Measurements from ENCODE around the gene LRG1. TPM values are rescaled to one million over a fixed set of nuclear protein-coding genes. Genes with fewer than 3 reads are reported as not detected.

The LRG1 gene
- total RNA-seq, 1 donor from 2014 or later = 14.9 TPM

GRCh38 chr19:4515732-4516131 lies 24.1 kb downstream of the LRG1 start:
- no peaks in the 10 kb centered on the region for H3K36me3 ChIP-seq
- DNase-seq (no peak), ATAC-seq (no peak)
- TF ChIP-seq CTCF (IDR thresholded peaks at IDR 0.05) = no peak
- H3K9me3 ChIP-seq = no peaks in the 10 kb centered on the region
- peaks cover 8% of the 10 kb centered on the region for H3K27me3 ChIP-seq (ENCODE audit: low read depth)
- no peak overlapping the region for H3K4me3 ChIP-seq
- intact Hi-C loops (cut with DNase I) = no loop called here
- H3K4me1 ChIP-seq = peaks cover 3% of the 10 kb centered on the region
- H3K27ac ChIP-seq = no peak overlapping the region

- Histone ChIP-seq H3K27me3 (ENCODE audit: low read depth) (peaks cover 5% of the 10 kb centered on the region), H3K27ac (no peak overlapping the region), H3K4me3 (no peak overlapping the region), H3K9me3 (no peaks in the 10 kb centered on the region), H3K4me1 (no peaks in the 10 kb centered on the region), H3K36me3 (no peaks in the 10 kb centered on the region)
- peak in 1 of 2 donors; percentile 21 for ATAC-seq
- intact Hi-C loops (cut with DNase I) = no loop called here
- DNase-seq = no peak
- TF ChIP-seq CTCF (IDR thresholded peaks at IDR 0.05) = no peak
Measured at GRCh38 chr19:4513248-4513647, 26.6 kb downstream of the LRG1 start.

GRCh38 chr19:4512070-4512469 lies 27.8 kb downstream of the LRG1 start:
- no peak for TF ChIP-seq CTCF (IDR thresholded peaks at IDR 0.05)
- ATAC-seq (no peak), DNase-seq (no peak)

GRCh38 chr19:4511300-4512054 lies 28.4 kb downstream of the LRG1 start:
- no peak for TF ChIP-seq CTCF (IDR thresholded peaks at IDR 0.05)
- no peaks in the 10 kb centered on the region for H3K9me3 ChIP-seq

More at GRCh38 chr19:4512070-4512469, 27.8 kb downstream of the LRG1 start:
- Histone ChIP-seq H3K4me1 (no peaks in the 10 kb centered on the region), H3K36me3 (no peaks in the 10 kb centered on the region), H3K4me3 (no peak overlapping the region), H3K27me3 (ENCODE audit: low read depth) (no peaks in the 10 kb centered on the region), H3K27ac (no peak overlapping the region), H3K9me3 (no peaks in the 10 kb centered on the region)
- intact Hi-C loops (cut with DNase I) = no loop called here

GRCh38 chr19:4510435-4511255 lies 29.2 kb downstream of the LRG1 start:
- no peaks in the 10 kb centered on the region for H3K4me1 ChIP-seq
- no peaks in the 10 kb centered on the region for H3K9me3 ChIP-seq
- no peaks in the 10 kb centered on the region for H3K27me3 ChIP-seq (ENCODE audit: low read depth)
- no peak overlapping the region for H3K27ac ChIP-seq
- no peak for DNase-seq
- H3K36me3 ChIP-seq = no peaks in the 10 kb centered on the region
- intact Hi-C loops (cut with DNase I) = no loop called here
- ATAC-seq = peak in 1 of 2 donors; percentile 8
- H3K4me3 ChIP-seq = no peak overlapping the region
- no peak for TF ChIP-seq CTCF (IDR thresholded peaks at IDR 0.05)

More at GRCh38 chr19:4511300-4512054, 28.4 kb downstream of the LRG1 start:
- H3K27ac ChIP-seq = no peak overlapping the region
- H3K4me3 ChIP-seq = no peak overlapping the region
- DNase-seq (no peak), ATAC-seq (peak in 1 of 2 donors; percentile 24)
- no peaks in the 10 kb centered on the region for H3K36me3 ChIP-seq
- no peaks in the 10 kb centered on the region for H3K27me3 ChIP-seq (ENCODE audit: low read depth)
- no peaks in the 10 kb centered on the region for H3K4me1 ChIP-seq
- intact Hi-C loops (cut with DNase I) = no loop called here
